GM12878 (cell line): ENCODE results near the gene TBC1D24. TPM values are rescaled to one million over a fixed set of nuclear protein-coding genes. Genes with fewer than 3 reads are reported as not detected.

Experiments used
- EED ChIP-seq: sonication (generic); IDR thresholded peaks from 2 replicates; pipeline ENCODE4 v1.6.1; 2016; ENCODE audit warnings: antibody characterized with exemption, low read depth
- EZH2 ChIP-seq: IDR thresholded peaks from 2 replicates; pipeline ENCODE4 v1.6.1; 2012; ENCODE audit warnings: low read depth, mild to moderate bottlenecking, control low read depth, inconsistent platforms, low read length, borderline replicate concordance; ENCODE audit not compliant: control insufficient read depth
- NFXL1 ChIP-seq: fragments of 450-650 bp; IDR thresholded peaks from 2 replicates; pipeline ENCODE4 v1.6.1; 2017; ENCODE audit warnings: antibody characterized with exemption, mild to moderate bottlenecking, borderline replicate concordance
- SMARCA5 ChIP-seq: fragments of 450-650 bp; IDR thresholded peaks from 2 replicates; pipeline ENCODE4 v1.6.1; 2017; ENCODE audit warnings: mild to moderate bottlenecking
- STAT1 ChIP-seq: fragments of 450-650 bp; conservative IDR thresholded peaks from 2 replicates; pipeline ENCODE4 v1.6.1; 2014; ENCODE audit warnings: antibody characterized with exemption, mild to moderate bottlenecking
- SUPT20H ChIP-seq: IDR thresholded peaks from 2 replicates; pipeline ENCODE4 v1.6.1; 2011; ENCODE audit warnings: low read depth, mild to moderate bottlenecking, low read length, moderate library complexity, borderline replicate concordance; ENCODE audit not compliant: control insufficient read depth
- TCF3 ChIP-seq: IDR thresholded peaks from 2 replicates; pipeline ENCODE4 v1.6.1; 2012; ENCODE audit warnings: low read depth, mild to moderate bottlenecking, low read length, borderline replicate concordance; ENCODE audit not compliant: insufficient read depth
- WRNIP1 ChIP-seq: IDR thresholded peaks from 2 replicates; pipeline ENCODE4 v1.6.1; 2011; ENCODE audit warnings: low read depth, low read length, improper control_type of control experiment, borderline replicate concordance
- ZNF384 ChIP-seq: IDR thresholded peaks from 2 replicates; pipeline ENCODE4 v1.6.1; 2012; ENCODE audit warnings: low read depth, mild to moderate bottlenecking, low read length, improper control_type of control experiment, borderline replicate concordance
- polyA plus RNA-seq, 11 experiments: library from polyadenylated mRNA; depleted of rRNA in 4 of 11; unstranded in 6 of 11; stranded (reverse) in 5 of 11; fragments of >200 nt; fragmentation: Nextera tagmentation in 4 of 11; fragmentation: Illumina TruSeq in 1 of 11; extraction: Ambion mirVana in 4 of 11; extraction: Trizol in 1 of 11; gene quantifications; 1 replicate in 1 of 11; 2 replicates in 10 of 11; pipeline versions ENCODE4 v1.2.1 to v1.2.3, GENCODE V29; 2011 to 2016; ENCODE audit warnings: inconsistent platforms in 2 of 11, missing spikeins in 2 of 11, low read depth in 1 of 11
- total RNA-seq, 4 experiments: library from RNA; depleted of rRNA in 3 of 4; stranded (reverse); fragments of >200 nt in 3 of 4; fragmentation: Illumina TruSeq in 1 of 4; extraction: Trizol in 1 of 4; gene quantifications; 2 replicates each; pipeline versions ENCODE4 v1.2.1 to v1.2.3, GENCODE V29; 2013 to 2021
- TF ChIP-seq, protein P1 (sequence below): fragments of 450-650 bp; IDR thresholded peaks from 2 replicates; pipeline ENCODE4 v1.6.1; 2017; ENCODE audit warnings: mild to moderate bottlenecking, low read depth, inconsistent platforms; ENCODE audit not compliant: poor library complexity, severe bottlenecking
- TF ChIP-seq, protein P2 (sequence below): IDR thresholded peaks from 2 replicates; pipeline ENCODE4 v1.6.1; 2012; ENCODE audit warnings: low read depth, low read length, improper control_type of control experiment
- TF ChIP-seq, protein P3 (sequence below): IDR thresholded peaks from 2 replicates; pipeline ENCODE4 v1.6.1; 2011; ENCODE audit warnings: borderline replicate concordance, low read depth, mild to moderate bottlenecking, moderate library complexity, mixed read lengths, low read length; ENCODE audit not compliant: insufficient read depth; ENCODE audit errors: extremely low read length
- TF ChIP-seq, protein P4 (sequence below): fragments of 450-650 bp; IDR thresholded peaks from 2 replicates; pipeline ENCODE4 v1.6.1; 2017; ENCODE audit warnings: mild to moderate bottlenecking, moderate library complexity

TBC1D24 gene
- total and polyA plus RNA-seq, 10 of the 15 experiments (the other 5 are each of a cell fraction or from before 2014, with no cell fraction given): 1.1 to 9.6 (median 4.5) TPM

DNA sequence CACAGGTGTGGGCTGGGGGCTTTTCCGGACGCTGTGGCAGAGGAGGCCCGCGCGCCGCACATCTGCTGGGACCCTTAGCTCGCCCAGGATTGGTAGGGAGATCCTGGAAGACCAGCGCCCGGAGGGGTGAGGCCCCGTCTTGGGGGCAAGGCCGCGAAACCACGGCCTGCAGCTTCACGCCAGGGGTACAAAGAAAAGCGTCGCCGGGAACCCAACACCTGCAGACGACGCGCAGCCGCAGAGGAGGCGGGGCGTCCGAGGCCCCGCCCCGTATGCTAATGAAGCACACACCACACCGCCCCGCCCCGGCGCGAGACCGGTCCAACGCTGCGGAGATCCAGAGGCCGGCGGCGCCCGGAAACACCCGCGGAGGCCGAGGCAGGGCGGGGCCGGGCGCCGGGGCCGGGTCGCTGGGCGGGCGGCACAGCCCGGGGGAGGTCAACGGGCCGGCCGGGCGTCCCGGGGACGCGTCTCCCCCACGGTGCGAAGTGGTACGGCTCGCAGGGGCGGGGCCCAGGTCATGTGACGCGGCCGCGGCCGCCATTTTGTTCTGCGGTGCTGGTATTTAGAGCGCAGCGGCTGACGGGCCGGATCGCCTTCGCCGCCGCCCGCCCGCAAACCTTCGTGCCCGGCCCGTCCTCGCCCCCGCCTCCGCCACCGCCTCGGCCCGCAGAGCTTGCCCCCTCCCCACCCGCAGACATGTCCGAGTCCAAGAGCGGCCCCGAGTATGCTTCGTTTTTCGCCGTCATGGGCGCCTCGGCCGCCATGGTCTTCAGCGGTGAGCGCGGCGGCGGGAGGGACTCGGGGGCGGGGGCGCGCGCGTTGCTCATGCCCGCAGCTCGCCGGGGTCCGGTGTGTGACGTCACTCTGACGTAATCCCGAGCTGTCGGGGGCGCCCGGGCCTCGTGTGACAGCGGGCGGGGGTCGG is 38.7 kb downstream of the TBC1D24 start, which contains the start of gene ATP6V0C (continued):
- TF ChIP-seq, protein P1, sequence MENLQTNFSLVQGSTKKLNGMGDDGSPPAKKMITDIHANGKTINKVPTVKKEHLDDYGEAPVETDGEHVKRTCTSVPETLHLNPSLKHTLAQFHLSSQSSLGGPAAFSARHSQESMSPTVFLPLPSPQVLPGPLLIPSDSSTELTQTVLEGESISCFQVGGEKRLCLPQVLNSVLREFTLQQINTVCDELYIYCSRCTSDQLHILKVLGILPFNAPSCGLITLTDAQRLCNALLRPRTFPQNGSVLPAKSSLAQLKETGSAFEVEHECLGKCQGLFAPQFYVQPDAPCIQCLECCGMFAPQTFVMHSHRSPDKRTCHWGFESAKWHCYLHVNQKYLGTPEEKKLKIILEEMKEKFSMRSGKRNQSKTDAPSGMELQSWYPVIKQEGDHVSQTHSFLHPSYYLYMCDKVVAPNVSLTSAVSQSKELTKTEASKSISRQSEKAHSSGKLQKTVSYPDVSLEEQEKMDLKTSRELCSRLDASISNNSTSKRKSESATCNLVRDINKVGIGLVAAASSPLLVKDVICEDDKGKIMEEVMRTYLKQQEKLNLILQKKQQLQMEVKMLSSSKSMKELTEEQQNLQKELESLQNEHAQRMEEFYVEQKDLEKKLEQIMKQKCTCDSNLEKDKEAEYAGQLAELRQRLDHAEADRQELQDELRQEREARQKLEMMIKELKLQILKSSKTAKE: no peak
- TF ChIP-seq SMARCA5 (no peak; the same call in 1 of the 2 replicates), STAT1 (0 out of 2 replicates have a peak, but pooled peaks have one; percentile 64), ZNF384 (no peak), WRNIP1 (no peak), NFXL1 (0 out of 2 replicates have a peak, but pooled peaks have one; percentile 38), EZH2 (no peak), EED (no peak), SUPT20H (no peak), TCF3 (peak; percentile 59; the same call in 1 of the 2 replicates)
- TF ChIP-seq, protein P2, sequence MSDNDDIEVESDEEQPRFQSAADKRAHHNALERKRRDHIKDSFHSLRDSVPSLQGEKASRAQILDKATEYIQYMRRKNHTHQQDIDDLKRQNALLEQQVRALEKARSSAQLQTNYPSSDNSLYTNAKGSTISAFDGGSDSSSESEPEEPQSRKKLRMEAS: peak; percentile 69
- TF ChIP-seq, protein P3, sequence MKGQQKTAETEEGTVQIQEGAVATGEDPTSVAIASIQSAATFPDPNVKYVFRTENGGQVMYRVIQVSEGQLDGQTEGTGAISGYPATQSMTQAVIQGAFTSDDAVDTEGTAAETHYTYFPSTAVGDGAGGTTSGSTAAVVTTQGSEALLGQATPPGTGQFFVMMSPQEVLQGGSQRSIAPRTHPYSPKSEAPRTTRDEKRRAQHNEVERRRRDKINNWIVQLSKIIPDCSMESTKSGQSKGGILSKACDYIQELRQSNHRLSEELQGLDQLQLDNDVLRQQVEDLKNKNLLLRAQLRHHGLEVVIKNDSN: peak; percentile 93
- TF ChIP-seq, protein P4, sequence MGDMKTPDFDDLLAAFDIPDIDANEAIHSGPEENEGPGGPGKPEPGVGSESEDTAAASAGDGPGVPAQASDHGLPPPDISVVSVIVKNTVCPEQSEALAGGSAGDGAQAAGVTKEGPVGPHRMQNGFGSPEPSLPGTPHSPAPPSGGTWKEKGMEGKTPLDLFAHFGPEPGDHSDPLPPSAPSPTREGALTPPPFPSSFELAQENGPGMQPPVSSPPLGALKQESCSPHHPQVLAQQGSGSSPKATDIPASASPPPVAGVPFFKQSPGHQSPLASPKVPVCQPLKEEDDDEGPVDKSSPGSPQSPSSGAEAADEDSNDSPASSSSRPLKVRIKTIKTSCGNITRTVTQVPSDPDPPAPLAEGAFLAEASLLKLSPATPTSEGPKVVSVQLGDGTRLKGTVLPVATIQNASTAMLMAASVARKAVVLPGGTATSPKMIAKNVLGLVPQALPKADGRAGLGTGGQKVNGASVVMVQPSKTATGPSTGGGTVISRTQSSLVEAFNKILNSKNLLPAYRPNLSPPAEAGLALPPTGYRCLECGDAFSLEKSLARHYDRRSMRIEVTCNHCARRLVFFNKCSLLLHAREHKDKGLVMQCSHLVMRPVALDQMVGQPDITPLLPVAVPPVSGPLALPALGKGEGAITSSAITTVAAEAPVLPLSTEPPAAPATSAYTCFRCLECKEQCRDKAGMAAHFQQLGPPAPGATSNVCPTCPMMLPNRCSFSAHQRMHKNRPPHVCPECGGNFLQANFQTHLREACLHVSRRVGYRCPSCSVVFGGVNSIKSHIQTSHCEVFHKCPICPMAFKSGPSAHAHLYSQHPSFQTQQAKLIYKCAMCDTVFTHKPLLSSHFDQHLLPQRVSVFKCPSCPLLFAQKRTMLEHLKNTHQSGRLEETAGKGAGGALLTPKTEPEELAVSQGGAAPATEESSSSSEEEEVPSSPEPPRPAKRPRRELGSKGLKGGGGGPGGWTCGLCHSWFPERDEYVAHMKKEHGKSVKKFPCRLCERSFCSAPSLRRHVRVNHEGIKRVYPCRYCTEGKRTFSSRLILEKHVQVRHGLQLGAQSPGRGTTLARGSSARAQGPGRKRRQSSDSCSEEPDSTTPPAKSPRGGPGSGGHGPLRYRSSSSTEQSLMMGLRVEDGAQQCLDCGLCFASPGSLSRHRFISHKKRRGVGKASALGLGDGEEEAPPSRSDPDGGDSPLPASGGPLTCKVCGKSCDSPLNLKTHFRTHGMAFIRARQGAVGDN: peak; percentile 54
